C4-2B (cell line): ENCODE results near the gene BMERB1.

Experiments used
- CTCF ChIP-seq: fragments of 450-650 bp; conservative IDR thresholded peaks from 2 replicates; pipeline ENCODE4 v1.5.1; 2017; ENCODE audit warnings: mild to moderate bottlenecking
- ZFX ChIP-seq: fragments of 450-650 bp; IDR thresholded peaks from 2 replicates; pipeline ENCODE4 v1.6.1; 2017

- TF ChIP-seq CTCF, result no peak
- no peak for TF ChIP-seq ZFX
Measured at GRCh38 chr16:15494236-15494635, 59.8 kb downstream of the BMERB1 start.
